Keratinocyte (primary cell): Measurements from ENCODE around the gene SND1. TPM values are rescaled to one million over a fixed set of nuclear protein-coding genes. Genes with fewer than 3 reads are reported as not detected.

Experiments used
- DNase-seq: peaks from one replicate; pipeline ENCODE4 v3.0.0-alpha.2; 2011; ENCODE audit warnings: low read depth, missing footprints, low spot score
- FAIRE-seq: peaks from 2 replicates; lab custom pipeline; 2011; peaks lifted over from hg19 to GRCh38; lab: Jason Lieb, UNC
- H2AFZ ChIP-seq: 2 replicates; pipeline ENCODE4 v1.6.0; 2012; ENCODE audit warnings: low read length, control low read depth, inconsistent platforms; ENCODE audit not compliant: control insufficient read depth
- H3K27ac ChIP-seq: 2 replicates; pipeline ENCODE4 v1.5.1; 2011; ENCODE audit warnings: low read length; ENCODE audit not compliant: control insufficient read depth, insufficient read depth
- H3K27me3 ChIP-seq: 3 replicates; pipeline ENCODE4 v1.6.0; 2011; ENCODE audit warnings: low read length; ENCODE audit not compliant: control insufficient read depth, insufficient read depth; ENCODE audit errors: extremely low read depth
- H3K36me3 ChIP-seq, 2 experiments: 2 replicates in 1 of 2; 3 replicates in 1 of 2; pipeline ENCODE4 v1.5.1; 2011; ENCODE audit warnings: low read length in 2 of 2, mild to moderate bottlenecking in 1 of 2; ENCODE audit not compliant: control insufficient read depth in 2 of 2, insufficient read depth in 2 of 2; ENCODE audit errors: extremely low read depth in 1 of 2
- H3K4me1 ChIP-seq: 3 replicates; pipeline ENCODE4 v1.5.1; 2011; ENCODE audit warnings: low read length; ENCODE audit not compliant: control insufficient read depth, insufficient read depth; ENCODE audit errors: extremely low read depth
- H3K4me2 ChIP-seq: 3 replicates; pipeline ENCODE4 v1.6.0; 2011; ENCODE audit warnings: low read depth, low read length; ENCODE audit not compliant: control insufficient read depth, insufficient read depth; ENCODE audit errors: extremely low read depth
- H3K4me3 ChIP-seq, 3 experiments: fragments of 200-600 bp in 1 of 3; sonication (generic) in 1 of 3; 2 replicates in 2 of 3; 3 replicates in 1 of 3; pipeline ENCODE4 v1.5.1; 2011 to 2016; ENCODE audit warnings: low read length in 3 of 3, mild to moderate bottlenecking in 3 of 3, control low read depth in 2 of 3, inconsistent platforms in 1 of 3, low read depth in 1 of 3, mixed read lengths in 1 of 3, mixed run types in 1 of 3, moderate library complexity in 1 of 3; ENCODE audit not compliant: control insufficient read depth in 2 of 3, insufficient read depth in 2 of 3; ENCODE audit errors: extremely low read depth in 1 of 3
- H3K79me2 ChIP-seq: 2 replicates; pipeline ENCODE4 v1.6.0; 2012; ENCODE audit warnings: low read length; ENCODE audit not compliant: control insufficient read depth, insufficient read depth
- H3K9ac ChIP-seq: 3 replicates; pipeline ENCODE4 v1.6.0; 2011; ENCODE audit warnings: low read length; ENCODE audit not compliant: control insufficient read depth, insufficient read depth; ENCODE audit errors: extremely low read depth
- H3K9me1 ChIP-seq: 3 replicates; pipeline ENCODE4 v1.6.0; 2011; ENCODE audit warnings: low read length; ENCODE audit not compliant: control insufficient read depth, insufficient read depth; ENCODE audit errors: extremely low read depth
- H3K9me3 ChIP-seq: 2 replicates; pipeline ENCODE4 v1.5.1; 2012; ENCODE audit warnings: low read depth, low read length; ENCODE audit not compliant: control insufficient read depth
- H4K20me1 ChIP-seq: 3 replicates; pipeline ENCODE4 v1.6.0; 2011; ENCODE audit warnings: low read length; ENCODE audit not compliant: control insufficient read depth, insufficient read depth; ENCODE audit errors: extremely low read depth
- EZH2 ChIP-seq: IDR thresholded peaks from one replicate; pipeline ENCODE4 v1.6.1; 2012; ENCODE audit warnings: inconsistent platforms, mild to moderate bottlenecking, low read length, moderate library complexity
- dilution Hi-C: fragments of 300-500 bp; cut with MboI; formaldehyde crosslinking; loops from one replicate; pipeline ENCODE4 v1.7.0; 2020; ENCODE audit warnings: low sequenced_read_pairs; ENCODE audit not compliant: extremely low pct_ligation_motif_present
- polyA plus RNA-seq, 5 experiments: library from polyadenylated mRNA; depleted of rRNA in 3 of 5; stranded (reverse) in 3 of 5; stranded (forward) in 1 of 5; unstranded in 1 of 5; fragments of >200 nt; gene quantifications; 1 replicate in 1 of 5; 2 replicates in 3 of 5; 3 replicates in 1 of 5; pipeline versions ENCODE4 v1.2.1 to v1.2.3, GENCODE V29; 2011 to 2012; ENCODE audit warnings: missing spikeins in 2 of 5, low read depth in 1 of 5, low replicate concordance in 1 of 5
- TF ChIP-seq, protein P1 (sequence below), 3 experiments: IDR thresholded peaks in 1 of 3; conservative IDR thresholded peaks in 1 of 3; optimal IDR thresholded peaks in 1 of 3; 2 replicates in 2 of 3; 3 replicates in 1 of 3; pipeline versions ENCODE3 to v1.5.1; 2011; ENCODE audit warnings: low read length in 3 of 3, mild to moderate bottlenecking in 3 of 3, moderate library complexity in 2 of 3, control low read depth in 1 of 3, inconsistent platforms in 1 of 3; ENCODE audit not compliant: insufficient read depth in 2 of 3; ENCODE audit errors: extremely low read depth in 1 of 3

The SND1 gene
- polyA plus RNA-seq, 1 donor (not counting 4 experiments of a cell fraction or from before 2014, with no cell fraction given), result 140 TPM

DNA sequence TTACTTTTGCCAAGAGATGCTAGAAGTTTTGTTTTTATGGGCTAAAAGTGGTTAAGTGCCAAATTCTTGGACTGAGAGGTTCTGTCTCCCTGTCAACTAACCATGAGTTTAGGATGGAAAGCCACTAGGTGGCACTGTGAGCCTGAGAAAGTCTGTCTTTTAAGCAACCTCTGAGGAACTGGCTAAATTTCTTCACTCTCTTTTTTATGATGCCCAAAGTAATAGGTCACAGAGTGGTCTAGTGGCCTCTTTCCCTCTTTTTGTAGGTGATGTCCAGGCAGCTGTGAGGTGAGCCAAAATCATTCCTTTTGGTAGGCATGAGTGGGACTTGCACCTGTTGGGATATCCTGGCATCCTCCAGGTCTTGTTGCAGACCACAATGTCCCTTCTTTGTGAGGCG is 56.8 kb downstream of the SND1 start:
- FAIRE-seq, result peak; percentile 60

DNA sequence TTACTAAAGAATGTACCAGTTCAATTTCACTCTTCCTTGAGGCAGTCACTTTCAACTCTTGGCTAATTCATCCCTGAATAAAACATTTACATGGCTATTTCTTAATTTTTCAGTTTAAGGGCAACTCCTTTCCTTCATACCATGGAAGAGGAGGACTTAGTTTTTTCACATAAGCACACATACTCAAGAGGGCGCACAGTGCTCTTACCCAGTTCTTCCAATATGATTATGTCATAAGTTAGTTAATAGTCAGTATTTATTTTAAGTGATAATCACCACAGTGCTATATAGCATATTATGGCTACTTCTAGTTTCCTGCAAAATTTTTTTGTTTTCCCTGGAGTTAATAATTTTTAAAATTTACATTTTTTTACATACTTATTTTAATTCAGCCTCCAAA is 58.6 kb downstream of the SND1 start:
- Histone ChIP-seq H3K9me3 (no peaks in the 10 kb centered on the region), H3K4me1 (no peaks in the 10 kb centered on the region), H3K79me2 (peaks cover 39% of the 10 kb centered on the region), H3K9ac (no peak overlapping the region), H3K4me2 (no peak overlapping the region), H3K4me3 (no peak overlapping the region), H3K36me3 (peaks cover 6 to 61% of the 10 kb centered on the region in 2 experiments), H3K27ac (no peak overlapping the region), H3K27me3 (no peaks in the 10 kb centered on the region), H3K9me1 (no peaks in the 10 kb centered on the region), H4K20me1 (peaks cover 7% of the 10 kb centered on the region), H2AFZ (no peak overlapping the region)
- FAIRE-seq, result no peak
- DNase-seq, result no peak
- dilution Hi-C loops, result no loop called here
- no peak for TF ChIP-seq EZH2
- TF ChIP-seq, protein P1, sequence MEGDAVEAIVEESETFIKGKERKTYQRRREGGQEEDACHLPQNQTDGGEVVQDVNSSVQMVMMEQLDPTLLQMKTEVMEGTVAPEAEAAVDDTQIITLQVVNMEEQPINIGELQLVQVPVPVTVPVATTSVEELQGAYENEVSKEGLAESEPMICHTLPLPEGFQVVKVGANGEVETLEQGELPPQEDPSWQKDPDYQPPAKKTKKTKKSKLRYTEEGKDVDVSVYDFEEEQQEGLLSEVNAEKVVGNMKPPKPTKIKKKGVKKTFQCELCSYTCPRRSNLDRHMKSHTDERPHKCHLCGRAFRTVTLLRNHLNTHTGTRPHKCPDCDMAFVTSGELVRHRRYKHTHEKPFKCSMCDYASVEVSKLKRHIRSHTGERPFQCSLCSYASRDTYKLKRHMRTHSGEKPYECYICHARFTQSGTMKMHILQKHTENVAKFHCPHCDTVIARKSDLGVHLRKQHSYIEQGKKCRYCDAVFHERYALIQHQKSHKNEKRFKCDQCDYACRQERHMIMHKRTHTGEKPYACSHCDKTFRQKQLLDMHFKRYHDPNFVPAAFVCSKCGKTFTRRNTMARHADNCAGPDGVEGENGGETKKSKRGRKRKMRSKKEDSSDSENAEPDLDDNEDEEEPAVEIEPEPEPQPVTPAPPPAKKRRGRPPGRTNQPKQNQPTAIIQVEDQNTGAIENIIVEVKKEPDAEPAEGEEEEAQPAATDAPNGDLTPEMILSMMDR (optimal IDR thresholded peaks at IDR 0.05 in 1 of 3, IDR thresholded peaks at IDR 0.05 in 1 of 3, conservative IDR thresholded peaks at IDR 0.05 in 1 of 3; ENCODE audit: extremely low read depth in 1 of 3, insufficient read depth in 2 of 3, low read length in 3 of 3), result no peak

More for the DNA sequence above, 56.8 kb downstream of the SND1 start:
- TF ChIP-seq, protein P1 (optimal IDR thresholded peaks at IDR 0.05 in 1 of 3, IDR thresholded peaks at IDR 0.05 in 1 of 3, conservative IDR thresholded peaks at IDR 0.05 in 1 of 3; ENCODE audit: extremely low read depth in 1 of 3, insufficient read depth in 2 of 3, low read length in 3 of 3), result peak; percentile 57 to 76 (median 67)
- TF ChIP-seq EZH2, result no peak
- Histone ChIP-seq H3K36me3 (peaks cover 11 to 51% of the 10 kb centered on the region in 2 experiments), H3K9me1 (no peaks in the 10 kb centered on the region), H3K9ac (no peak overlapping the region), H3K4me3 (no peak overlapping the region), H3K27ac (no peak overlapping the region), H3K27me3 (no peaks in the 10 kb centered on the region), H3K9me3 (no peaks in the 10 kb centered on the region), H3K4me1 (no peaks in the 10 kb centered on the region), H3K79me2 (peaks cover 22% of the 10 kb centered on the region), H3K4me2 (no peak overlapping the region), H2AFZ (no peak overlapping the region), H4K20me1 (peaks cover 4% of the 10 kb centered on the region)
- dilution Hi-C loops, result no loop called here
- DNase-seq, result peak; percentile 50
